Measurements from ENCODE around the gene HDAC9. TPM values are rescaled to one million over a fixed set of nuclear protein-coding genes. Genes with fewer than 3 reads are reported as not detected.

Gene HDAC9
- total and polyA plus RNA-seq, 11 donors, result 4.8 to 62.9 (median 30.6) TPM

GRCh38 chr7:18583305-18583704 lies 87.8 kb downstream of the HDAC9 start:
- WGBS, 4 donors, result 39 to 61% (median 45%) methylated on average over 2 of the region's 2 CpGs
- Histone ChIP-seq H3K27ac (no peak overlapping the region), H3K27me3 (no peaks in the 10 kb centered on the region), H3K4me3 (no peak overlapping the region), H3K4me1 (peaks cover 0 to 18% (median 5%) of the 10 kb centered on the region in 12 donors), H3K36me3 (peaks cover 0 to 6% (median 0%) of the 10 kb centered on the region in 9 donors), H3K9me3 (no peaks in the 10 kb centered on the region)
- intact Hi-C loops (cut with DNase I), result no loop called here
- DNase-seq (no peak), ATAC-seq (peak in 3 of 4 donors; percentile 52 to 75 (median 71))
- no peak for TF ChIP-seq POLR2A (IDR thresholded peaks at IDR 0.05)
- TF ChIP-seq, protein P1, sequence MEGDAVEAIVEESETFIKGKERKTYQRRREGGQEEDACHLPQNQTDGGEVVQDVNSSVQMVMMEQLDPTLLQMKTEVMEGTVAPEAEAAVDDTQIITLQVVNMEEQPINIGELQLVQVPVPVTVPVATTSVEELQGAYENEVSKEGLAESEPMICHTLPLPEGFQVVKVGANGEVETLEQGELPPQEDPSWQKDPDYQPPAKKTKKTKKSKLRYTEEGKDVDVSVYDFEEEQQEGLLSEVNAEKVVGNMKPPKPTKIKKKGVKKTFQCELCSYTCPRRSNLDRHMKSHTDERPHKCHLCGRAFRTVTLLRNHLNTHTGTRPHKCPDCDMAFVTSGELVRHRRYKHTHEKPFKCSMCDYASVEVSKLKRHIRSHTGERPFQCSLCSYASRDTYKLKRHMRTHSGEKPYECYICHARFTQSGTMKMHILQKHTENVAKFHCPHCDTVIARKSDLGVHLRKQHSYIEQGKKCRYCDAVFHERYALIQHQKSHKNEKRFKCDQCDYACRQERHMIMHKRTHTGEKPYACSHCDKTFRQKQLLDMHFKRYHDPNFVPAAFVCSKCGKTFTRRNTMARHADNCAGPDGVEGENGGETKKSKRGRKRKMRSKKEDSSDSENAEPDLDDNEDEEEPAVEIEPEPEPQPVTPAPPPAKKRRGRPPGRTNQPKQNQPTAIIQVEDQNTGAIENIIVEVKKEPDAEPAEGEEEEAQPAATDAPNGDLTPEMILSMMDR (IDR thresholded peaks at IDR 0.05), result no peak

GRCh38 chr7:18590241-18590640 lies 94.7 kb downstream of the HDAC9 start:
- no peak for DNase-seq
- peak in 1 of 4 donors; percentile 56 for ATAC-seq
- Histone ChIP-seq H3K4me1 (peaks cover 0 to 6% (median 0%) of the 10 kb centered on the region in 12 donors), H3K27me3 (no peaks in the 10 kb centered on the region), H3K9me3 (no peaks in the 10 kb centered on the region), H3K4me3 (no peak overlapping the region), H3K36me3 (peaks cover 0 to 42% (median 3%) of the 10 kb centered on the region in 9 donors), H3K27ac (no peak overlapping the region)
- WGBS, 4 donors, result 64 to 68% (median 67%) methylated on average over 7 of the region's 7 CpGs
- intact Hi-C loops (cut with DNase I), result loop anchor here in 6 of 10 donors (2.0 to 10.0 kb wide), 6 partner anchors 72 to 1075 kb away; no protein-coding TSS in a partner anchor
- TF ChIP-seq, protein P1 (IDR thresholded peaks at IDR 0.05), result no peak
- TF ChIP-seq POLR2A (IDR thresholded peaks at IDR 0.05), result no peak

DNA sequence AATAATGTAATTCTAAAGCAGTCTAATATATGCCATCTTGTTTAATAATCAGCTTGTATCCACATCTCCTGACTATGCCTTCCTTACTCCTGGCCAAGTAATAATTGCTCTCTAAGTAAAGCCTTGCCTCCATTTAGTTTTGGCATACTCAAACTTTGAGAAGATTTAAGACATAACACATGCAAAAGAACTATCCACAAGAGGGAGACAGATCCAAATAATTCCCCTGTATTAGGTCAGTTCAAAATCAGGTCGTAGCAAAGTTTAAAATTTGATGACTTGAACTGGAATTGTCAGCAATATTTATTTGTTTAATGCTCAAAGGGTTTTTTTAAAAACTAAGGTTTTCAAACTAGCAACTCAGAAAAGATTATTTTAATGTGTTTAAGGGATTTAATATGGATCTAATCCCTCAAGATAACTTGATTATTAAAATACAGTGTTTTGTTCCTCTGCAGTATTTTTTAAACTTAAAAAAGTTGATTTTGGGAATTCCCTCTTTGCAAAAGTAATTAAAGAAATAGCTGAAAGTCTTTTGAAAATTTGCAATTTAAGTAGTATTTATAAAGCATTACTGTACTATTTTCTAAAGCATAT lies 95.3 kb downstream of the HDAC9 start:
- H3K27me3 ChIP-seq, result no peaks in the 10 kb centered on the region
- peaks cover 0 to 6% (median 0%) of the 10 kb centered on the region in 12 donors for H3K4me1 ChIP-seq
- H3K36me3 ChIP-seq, result peaks cover 0 to 48% (median 3%) of the 10 kb centered on the region in 9 donors
- no peak overlapping the region for H3K4me3 ChIP-seq
- ATAC-seq (peak in 2 of 4 donors; percentile 48 to 50), DNase-seq (no peak)
- 6 to 16% (median 10%) methylated on average over 1 of the region's 1 CpG for WGBS, 4 donors
- H3K9me3 ChIP-seq, result no peaks in the 10 kb centered on the region
- TF ChIP-seq, protein P1 (IDR thresholded peaks at IDR 0.05), result peak; percentile 33 to 69 (median 54)
- no peak for TF ChIP-seq POLR2A (IDR thresholded peaks at IDR 0.05)
- intact Hi-C loops (cut with DNase I), result loop anchor here in 6 of 10 donors (2.0 to 10.0 kb wide), 6 partner anchors 71 to 1074 kb away; no protein-coding TSS in a partner anchor
- no peak overlapping the region for H3K27ac ChIP-seq

GRCh38 chr7:18593602-18594279 lies 98.2 kb downstream of the HDAC9 start:
- ATAC-seq (no peak), DNase-seq (no peak)
- Histone ChIP-seq H3K4me3 (no peak overlapping the region), H3K9me3 (no peaks in the 10 kb centered on the region), H3K27ac (no peak overlapping the region), H3K27me3 (no peaks in the 10 kb centered on the region), H3K4me1 (peaks cover 0 to 14% (median 0%) of the 10 kb centered on the region in 12 donors), H3K36me3 (peaks cover 0 to 61% (median 3%) of the 10 kb centered on the region in 9 donors)
- intact Hi-C loops (cut with DNase I), result loop anchor here in 5 of 10 donors (5.0 to 10.0 kb wide), 5 partner anchors 69 to 1071 kb away; no protein-coding TSS in a partner anchor
- 93 to 99% (median 95%) methylated on average over 4 of the region's 4 CpGs for WGBS, 4 donors
- TF ChIP-seq, protein P1 (IDR thresholded peaks at IDR 0.05), result no peak
- no peak for TF ChIP-seq POLR2A (IDR thresholded peaks at IDR 0.05)
